Ramos (cell line): ENCODE results near the gene APBB2.

Source experiments
- in situ Hi-C: fragments of 300-500 bp; cut with MboI; formaldehyde crosslinking; loops from one replicate; pipeline ENCODE4 v1.14.3; 2022; ENCODE audit warnings: low sequenced_read_pairs; ENCODE audit not compliant: unreplicated experiment

Gene APBB2

DNA sequence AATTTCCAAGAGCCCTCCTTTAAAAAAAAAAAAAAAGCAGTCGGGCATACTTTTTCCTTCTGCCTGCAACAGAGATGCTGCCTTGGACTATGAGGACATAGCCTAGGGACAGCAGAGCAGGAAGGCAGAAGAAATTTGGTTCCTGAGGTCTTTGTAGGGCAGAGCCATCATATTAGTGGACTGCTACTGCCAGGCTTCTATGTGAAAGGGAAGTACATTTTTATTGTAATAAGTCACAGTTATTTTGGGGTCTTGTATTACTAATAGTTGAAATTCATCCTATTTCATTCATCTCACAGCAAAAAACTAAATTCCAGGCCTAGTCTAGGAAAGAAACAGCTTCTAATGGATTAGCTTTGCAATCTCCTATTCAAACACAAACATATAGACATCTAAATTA is 253.4 kb downstream of the APBB2 start:
- in situ Hi-C loops, result no loop called here

DNA sequence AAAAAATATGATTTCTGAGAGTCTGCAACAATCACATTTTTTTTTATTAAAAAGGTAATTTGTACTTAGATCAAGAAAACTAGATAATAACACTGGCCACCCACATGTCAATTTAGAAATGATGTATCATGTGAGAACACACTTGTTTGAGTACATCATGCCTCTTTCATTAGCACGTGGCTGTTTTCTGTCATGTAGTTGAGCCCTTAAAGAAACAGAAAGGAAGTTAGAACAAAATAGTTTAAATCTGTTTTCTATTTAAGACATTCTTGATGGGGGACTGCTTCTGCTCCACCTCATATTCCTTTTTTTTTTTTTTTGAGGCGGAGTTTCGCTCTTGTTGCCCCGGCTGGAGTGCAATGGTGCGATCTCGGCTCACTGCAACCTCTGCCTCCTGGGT is 257.1 kb downstream of the APBB2 start:
- in situ Hi-C loops, result no loop called here

DNA sequence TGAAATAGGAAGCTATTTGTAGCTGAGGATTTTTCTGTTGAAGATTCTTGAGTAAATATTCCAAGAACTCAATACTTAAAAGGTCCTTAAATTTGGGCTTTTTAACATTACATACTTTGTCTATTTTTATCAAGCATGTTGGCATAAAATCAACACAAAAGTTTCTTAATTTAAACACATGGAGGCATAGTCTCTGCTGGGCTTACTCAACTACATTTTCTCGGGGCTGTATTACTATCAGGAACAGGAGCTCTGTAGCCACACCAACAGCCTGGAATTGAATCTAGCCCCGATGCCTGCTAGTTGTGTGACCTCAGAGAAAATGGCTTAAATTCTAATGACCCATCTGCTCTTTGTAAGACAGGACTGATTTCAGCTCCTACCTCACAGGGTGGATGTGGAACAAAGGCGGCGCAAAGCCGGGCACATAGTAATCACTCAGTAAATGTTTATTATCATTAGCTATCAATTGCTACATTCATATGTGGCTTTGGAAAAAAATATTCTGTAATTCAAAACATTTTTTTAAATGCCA is 257.6 kb downstream of the APBB2 start:
- in situ Hi-C loops, result no loop called here

DNA sequence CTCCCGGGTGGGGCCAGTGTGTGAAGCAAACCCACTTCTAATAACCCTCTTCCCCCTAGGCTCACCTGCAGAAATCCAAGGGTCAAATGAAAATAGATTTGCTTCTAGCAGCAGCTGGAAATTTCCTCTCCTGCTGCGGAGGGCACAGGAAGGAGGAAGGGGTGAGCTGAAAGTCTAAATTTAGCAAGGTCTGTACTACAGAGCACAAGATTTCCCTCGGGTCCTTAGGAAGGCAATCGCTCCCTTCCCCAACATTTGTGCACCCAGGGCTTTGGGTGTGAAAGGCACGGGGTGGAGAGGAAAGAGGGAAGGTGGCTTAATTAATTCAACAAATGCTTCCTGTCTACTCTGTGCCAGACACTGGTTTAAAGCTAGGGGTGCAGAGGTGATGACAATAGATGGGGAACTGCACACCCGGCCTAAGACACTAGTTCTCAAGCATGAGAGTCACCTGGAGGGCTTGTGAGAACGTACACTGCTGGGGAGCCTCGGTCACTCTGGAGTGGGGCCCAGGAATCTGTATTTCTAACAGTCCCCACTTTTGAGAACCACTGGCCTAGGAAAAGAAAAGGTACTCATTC is 260.2 kb downstream of the APBB2 start:
- in situ Hi-C loops, result no loop called here

DNA sequence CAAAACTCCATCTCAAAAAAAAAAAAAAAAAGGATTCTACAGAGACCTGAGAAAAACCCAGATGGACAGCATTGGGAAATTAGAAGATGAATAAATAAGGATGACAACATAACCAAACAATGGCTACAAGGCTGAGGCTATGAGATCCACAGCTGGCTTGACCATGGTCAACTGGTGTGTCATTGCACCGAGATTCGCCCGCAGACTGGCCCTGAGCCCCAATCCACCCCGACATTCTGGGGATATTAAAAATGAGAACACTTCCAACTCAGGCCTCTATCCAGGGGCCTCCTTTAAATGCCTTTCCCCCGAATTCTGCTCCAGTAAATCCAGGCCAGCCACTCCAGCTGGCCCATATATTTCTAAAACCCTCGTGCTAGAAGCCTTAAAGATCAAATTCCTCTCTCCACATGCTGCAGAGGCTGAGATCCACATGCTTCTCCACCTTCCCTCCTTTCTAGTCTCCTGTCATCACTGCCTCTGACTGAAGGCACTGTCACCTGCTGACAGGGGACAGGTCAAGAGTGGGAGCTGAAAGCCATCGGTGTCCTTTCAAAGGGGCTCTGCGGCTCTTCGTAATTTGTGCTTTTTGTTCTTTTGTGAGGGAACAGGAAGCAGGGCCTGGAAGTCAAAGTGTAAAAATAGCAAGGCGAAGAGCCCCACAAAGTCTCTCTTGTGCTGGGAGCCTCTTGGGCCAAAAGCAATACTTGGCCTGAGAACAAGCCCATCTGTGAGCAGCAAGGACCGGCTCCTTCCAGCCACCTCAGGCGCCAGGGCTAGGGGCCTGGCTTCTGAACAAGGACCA is 260.9 kb downstream of the APBB2 start:
- in situ Hi-C loops, result no loop called here

DNA sequence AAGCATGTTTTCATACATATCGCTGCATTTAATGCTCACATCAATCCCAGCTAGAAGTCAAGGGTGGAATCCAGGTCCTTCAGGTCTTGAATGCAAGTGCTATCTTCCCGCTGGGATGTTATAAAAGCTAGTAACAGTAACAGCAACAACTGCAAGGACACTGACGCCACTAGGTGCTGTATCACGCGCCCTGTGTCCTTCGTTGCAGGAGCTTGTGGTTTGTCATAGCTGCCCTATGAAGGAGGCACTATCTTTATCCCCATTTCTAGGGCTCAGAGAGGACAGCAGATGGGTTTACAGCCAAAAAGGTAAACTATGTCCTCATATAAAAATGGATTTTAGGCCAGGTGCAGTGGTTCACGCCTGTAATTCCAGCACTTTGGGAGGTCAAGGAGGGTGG is 261.7 kb downstream of the APBB2 start:
- in situ Hi-C loops, result no loop called here

DNA sequence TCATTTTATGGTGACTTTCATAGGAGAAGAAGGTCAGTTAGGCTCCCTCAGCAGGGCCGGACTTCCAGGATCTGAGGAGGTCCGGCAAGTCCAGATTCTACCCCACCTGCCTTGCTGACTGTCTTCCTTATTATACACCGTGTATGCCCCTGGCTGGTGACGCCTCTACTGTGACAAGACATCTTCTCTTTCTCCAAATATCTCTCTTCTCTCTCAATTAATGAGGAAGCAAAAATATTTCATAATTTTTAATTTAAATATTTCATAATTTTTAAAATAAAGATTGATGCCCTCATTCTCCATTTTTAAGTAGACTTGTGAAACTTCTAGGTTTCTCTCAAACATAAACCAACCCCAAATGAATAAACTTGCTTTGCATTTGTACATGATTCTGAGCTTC is 262.1 kb downstream of the APBB2 start:
- in situ Hi-C loops, result no loop called here

DNA sequence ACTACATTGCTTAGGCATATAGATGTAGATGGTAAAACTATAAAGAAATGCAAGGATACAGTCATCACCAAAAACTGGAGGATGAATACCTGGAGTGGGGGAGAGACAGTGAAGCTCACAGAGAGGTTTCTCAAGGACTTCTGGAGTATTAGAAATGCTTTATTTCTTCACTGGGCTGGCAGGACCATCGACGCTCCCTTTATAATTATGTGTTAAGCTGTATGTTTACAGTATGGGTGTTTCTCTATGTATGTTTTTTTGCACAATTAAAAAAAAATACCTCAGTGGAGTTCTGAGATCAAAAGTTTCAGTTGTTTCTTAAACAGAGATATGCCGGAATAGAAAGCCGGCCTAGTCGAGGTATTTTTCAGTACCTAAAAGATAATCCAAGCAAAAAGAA is 263.3 kb downstream of the APBB2 start:
- in situ Hi-C loops, result no loop called here

DNA sequence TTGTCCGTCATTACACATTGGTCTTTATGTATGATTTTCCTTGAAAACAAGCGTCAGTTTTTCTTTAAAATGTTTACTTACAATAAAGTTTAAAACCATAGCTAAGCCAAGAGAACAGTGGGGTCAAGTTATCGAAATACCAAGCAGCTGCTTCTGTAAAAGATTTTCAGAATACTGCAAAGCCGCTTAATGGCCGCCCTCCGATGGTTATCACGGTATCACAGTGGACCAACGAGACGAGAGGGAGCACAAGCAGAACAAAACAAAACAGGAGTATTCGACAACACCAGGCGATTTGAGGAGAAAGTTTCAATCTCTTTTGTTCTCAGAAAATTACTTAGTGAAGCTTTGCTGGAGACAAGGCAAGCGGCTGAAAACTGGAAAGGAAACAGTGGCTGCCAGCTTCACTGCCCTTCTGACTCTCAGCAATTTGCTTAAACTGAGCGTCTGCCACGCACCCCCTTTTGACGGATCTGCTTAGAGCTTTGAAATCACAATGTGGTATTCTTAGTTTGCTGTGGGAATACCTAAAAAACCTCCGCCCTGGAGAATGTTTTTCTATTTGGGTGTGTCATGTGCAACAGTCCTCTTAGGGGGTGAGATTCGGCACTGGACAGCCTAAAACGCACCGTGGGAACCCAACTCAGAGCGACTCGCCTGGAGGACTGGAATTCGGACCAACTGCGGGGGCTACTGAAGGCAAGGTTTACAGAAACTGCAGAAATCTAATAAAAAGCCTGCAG is 264.8 kb downstream of the APBB2 start:
- in situ Hi-C loops, result no loop called here

DNA sequence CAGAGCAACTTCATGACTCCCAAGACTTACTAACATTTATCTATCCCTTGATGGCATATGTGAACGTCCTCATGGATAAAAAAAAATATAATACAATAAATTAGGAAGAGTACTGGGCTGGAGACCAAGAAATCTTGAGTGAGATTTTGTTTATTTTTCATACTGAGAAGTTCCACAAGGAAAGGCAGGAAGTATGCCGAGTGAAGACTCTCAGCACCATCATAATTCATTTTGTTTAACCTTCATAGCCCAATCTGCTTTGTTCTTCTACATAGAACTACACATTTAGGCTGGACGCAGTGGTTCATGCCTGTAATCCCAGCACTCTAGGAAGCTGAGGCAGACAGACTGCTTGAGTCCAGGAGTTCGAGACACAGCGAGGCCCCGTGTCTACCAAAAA is 266.3 kb downstream of the APBB2 start:
- in situ Hi-C loops, result no loop called here

DNA sequence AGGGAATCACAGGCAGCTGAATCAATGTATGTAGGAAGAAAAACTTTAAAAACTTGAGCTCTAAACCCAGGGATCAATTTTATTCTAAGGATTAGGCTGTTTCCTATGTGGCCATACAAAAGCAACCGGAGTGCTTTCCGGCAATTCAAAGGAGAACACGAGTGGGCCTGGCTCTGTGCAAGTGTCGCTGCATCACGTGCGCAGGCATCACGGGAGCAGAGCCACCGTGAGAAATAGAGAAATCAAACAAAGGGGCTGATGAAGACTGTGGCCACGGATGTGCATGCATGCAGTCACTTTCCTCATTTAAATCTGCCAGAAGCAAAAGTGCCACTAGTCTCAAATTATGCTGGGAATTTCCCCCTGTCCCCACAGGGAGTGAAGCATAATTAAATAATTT is 267.7 kb downstream of the APBB2 start:
- in situ Hi-C loops, result no loop called here

DNA sequence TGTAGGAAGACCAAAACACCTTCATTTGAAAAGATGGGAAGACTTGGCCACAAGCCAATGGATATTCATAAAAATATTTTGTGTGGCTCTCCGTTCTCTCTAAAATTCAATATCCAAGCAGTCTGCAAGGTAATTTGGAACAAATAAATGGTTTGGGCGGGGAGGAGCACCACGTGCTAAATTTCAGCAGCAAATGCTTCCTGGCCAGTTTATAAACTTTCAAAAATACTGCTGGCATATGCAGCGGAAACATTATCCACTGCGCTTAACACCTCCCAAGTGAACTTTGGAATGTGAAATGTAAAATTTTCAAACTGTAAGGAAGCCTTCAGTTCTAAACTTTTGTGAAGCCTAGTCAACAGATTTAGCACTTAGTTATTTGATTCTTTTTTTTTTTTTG is 273.6 kb downstream of the APBB2 start:
- in situ Hi-C loops, result no loop called here

DNA sequence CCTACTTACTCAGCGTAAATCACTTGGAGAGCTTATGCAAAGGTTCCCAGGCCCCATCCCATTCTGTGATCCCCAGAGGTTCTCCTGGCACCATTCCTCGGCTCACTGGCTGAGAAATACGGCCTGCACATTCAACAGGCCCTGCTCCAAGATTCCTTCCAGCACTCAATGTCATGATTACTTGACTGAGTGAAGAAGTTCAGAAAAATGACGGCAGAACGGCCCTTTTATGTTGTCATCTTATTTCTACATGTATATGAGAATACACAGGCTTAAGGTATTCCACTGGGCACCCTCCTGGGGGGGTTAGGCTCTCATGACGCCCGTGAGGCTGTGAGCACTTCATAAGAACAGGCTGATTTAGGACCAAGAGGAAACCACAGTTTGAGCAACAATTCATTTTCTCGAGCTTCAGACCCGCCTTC is 274.0 kb downstream of the APBB2 start:
- in situ Hi-C loops, result no loop called here

DNA sequence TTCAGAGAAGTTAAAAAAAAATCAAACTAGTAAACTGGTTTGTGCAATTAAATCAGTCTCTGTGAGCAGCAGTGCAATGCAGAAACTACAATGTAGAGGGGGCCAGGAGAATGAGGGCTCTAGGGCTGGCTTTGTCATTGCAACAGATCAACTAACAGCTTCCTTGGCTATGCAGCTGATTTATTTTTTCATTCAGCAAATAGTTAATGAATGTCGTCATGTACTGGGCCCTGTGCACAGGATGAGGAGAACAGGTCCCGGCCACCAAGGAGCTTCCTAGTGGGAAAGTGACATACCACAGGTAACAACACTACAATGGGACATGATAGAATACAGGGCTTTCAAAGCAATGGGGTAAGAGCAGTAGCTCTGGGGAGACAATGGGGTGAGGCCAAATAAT is 274.5 kb downstream of the APBB2 start:
- in situ Hi-C loops, result no loop called here

DNA sequence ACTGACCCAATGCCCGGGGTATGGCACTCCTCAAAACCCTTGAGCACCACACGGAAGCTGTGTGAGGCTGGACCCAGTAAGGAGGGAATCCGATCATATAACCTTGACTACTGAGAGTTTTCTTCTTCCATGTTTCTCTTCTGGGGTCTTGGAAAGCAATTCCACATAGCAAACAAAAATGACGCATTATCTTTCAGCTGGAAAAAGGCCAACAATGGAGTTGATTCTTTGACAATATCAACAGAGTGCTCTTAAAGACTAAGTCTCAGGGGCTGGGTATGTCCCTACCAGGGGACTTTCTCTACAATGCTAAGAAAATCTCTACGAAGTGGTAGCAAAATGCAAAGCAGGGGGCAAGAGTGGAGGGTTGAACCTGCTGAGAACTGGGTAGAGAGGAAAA is 276.0 kb downstream of the APBB2 start:
- in situ Hi-C loops, result no loop called here

DNA sequence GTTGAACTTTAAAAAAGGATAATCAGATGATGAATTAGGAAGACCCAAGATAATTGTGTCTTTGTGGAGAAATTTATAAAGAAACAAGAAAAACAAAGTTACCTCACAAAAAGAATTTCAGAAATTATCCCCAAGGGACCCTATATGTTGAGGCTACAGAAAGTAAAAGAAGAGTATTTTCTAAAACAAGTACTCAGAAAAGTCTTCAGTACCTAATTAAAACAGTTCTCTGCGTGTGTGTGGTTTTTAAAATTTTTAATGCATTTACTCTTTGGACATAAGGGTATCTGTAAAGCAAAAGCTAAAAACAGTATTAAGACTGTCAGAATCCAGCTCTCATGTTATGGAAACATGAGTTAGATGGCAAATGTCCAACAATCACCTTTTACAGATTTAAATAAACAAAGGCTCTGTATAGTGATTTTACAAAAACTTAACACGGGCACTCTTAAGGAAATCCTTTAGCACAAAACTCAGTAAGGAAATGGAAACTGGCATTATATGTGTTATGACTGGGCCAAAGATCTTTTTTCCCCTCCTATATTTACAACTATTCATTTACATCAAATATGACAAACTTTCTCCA is 277.1 kb downstream of the APBB2 start:
- in situ Hi-C loops, result no loop called here

DNA sequence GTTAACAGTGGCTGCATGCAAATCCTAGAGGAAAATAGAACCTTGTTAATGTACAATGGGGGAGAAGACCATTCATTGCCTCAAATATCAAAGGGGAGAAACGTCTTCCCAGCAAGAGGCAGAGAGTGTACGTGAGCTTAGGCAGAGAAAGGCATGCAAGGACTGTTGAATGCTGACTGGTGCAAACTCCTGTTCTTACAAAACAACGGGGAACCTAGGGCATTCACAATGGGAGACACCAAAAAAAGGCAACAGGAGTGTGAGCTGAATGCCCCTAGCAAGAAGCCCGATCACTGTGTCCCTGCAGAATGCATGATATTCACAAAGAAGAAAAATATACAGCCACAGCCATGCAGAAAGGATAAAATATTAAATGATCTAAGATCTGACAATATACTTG is 279.7 kb downstream of the APBB2 start:
- in situ Hi-C loops, result no loop called here

DNA sequence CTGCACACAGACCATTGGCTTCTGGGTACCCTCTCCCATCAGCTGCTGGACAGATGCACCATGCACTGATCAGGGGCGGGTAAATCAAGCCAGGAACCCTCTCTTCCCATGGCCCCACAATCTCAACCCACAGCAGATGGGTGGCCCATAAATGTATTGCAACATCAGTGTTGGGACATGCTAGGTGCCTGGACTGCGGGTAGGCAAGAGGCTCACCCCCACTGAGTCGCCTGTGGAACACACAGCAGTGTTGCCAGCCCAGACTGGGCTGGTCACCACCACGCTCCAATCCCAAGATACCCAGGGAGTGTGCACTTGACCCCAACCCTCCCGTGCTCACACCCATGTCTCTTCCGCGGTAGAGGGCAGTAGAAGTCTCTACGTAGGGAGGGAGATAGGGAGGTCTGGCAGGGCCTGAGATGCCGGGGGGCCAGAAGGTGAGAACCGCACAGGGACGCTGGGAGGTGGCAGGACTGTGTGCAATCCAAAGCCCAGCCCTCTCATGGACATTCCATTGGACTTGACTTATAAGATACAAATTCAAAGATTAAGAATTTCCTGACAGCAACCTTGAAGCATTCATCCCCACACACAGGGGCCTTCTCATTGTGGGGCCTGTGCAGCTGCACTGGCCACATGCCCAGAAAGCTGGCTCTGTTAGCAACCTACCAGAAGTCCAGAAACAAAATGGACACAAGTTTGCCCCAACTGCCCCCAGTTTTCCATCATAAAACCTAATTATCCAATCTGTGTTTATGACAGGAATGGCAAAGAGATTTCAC is 280.9 kb downstream of the APBB2 start:
- in situ Hi-C loops, result no loop called here

DNA sequence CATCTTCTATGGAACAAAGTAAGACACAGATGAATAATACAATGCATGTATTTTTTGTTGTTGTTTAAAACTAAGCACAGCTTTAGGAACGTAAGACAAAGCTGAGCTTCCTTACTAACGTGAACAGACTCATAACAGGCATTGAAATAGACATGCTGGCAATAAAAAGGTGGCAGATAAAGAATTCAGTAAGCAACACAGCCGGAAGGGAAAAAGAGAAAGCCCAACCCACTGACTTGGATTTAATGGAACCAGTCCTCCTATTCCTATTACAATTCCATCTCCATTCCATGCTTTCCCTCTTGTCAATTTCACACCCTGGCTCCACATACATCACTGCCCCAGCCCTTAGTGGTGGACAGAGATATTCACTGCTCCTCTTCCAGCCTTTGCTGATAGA is 282.5 kb downstream of the APBB2 start:
- in situ Hi-C loops, result no loop called here

DNA sequence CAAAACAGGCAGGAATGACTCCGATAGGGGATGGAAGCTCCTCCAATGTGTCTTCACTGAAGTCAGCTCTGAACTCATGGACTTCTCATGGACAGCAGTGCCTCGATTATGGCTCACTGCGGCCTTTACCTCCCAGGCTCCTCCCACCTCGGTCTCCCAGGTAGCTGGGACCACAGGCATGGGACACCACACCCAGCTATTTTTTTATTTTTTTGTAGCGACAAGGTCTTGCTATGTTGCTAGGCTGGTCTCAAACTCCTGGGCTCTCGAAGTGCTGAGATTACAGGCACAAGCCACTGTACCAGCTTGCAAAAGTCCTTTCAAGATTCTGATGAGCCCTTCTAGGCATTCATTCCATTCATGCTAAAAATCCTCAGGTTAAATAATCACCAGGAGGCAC is 283.1 kb downstream of the APBB2 start:
- in situ Hi-C loops, result no loop called here
